AG09319 (cell line): ENCODE results near the gene ZDHHC13.

Experiments
- DNase-seq: peaks from one replicate; pipeline ENCODE4 v3.0.0-alpha.2; 2010; ENCODE audit warnings: low read depth; ENCODE audit errors: extremely low read depth
- TF ChIP-seq, protein P1 (sequence below): IDR thresholded peaks from 2 replicates; pipeline ENCODE4 v1.5.1; 2011; ENCODE audit warnings: low read depth, mild to moderate bottlenecking, inconsistent platforms, low read length, moderate library complexity

ZDHHC13 gene

DNA sequence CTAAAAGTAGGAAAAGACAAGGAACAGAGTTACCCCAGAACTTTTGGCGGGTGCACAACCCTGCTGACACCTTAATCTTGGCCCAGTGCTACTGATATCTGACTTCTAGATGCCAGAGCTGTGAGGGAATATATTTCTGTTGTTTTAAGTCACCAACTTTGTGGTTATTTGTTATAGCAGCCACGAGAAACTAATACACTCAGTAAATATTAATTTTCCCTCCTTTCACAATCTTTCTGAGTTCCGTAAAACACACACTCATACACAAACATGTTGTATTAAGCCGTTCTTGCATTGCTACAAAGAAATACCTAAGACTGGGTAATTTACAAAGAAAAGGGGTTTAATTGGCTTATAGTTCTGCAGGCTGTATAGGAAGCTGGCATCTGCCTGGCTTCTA lies 16.1 kb upstream of the ZDHHC13 start:
- no peak for DNase-seq
- TF ChIP-seq, protein P1, sequence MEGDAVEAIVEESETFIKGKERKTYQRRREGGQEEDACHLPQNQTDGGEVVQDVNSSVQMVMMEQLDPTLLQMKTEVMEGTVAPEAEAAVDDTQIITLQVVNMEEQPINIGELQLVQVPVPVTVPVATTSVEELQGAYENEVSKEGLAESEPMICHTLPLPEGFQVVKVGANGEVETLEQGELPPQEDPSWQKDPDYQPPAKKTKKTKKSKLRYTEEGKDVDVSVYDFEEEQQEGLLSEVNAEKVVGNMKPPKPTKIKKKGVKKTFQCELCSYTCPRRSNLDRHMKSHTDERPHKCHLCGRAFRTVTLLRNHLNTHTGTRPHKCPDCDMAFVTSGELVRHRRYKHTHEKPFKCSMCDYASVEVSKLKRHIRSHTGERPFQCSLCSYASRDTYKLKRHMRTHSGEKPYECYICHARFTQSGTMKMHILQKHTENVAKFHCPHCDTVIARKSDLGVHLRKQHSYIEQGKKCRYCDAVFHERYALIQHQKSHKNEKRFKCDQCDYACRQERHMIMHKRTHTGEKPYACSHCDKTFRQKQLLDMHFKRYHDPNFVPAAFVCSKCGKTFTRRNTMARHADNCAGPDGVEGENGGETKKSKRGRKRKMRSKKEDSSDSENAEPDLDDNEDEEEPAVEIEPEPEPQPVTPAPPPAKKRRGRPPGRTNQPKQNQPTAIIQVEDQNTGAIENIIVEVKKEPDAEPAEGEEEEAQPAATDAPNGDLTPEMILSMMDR = no peak

GRCh38 chr11:19101796-19102520 lies 15.0 kb upstream of the ZDHHC13 start:
- DNase-seq = no peak
- TF ChIP-seq, protein P1 = no peak

- DNase-seq = no peak
- TF ChIP-seq, protein P1 = no peak
Measured at GRCh38 chr11:19102521-19102900, 14.5 kb upstream of the ZDHHC13 start.

GRCh38 chr11:19105011-19105410 lies 12.0 kb upstream of the ZDHHC13 start:
- TF ChIP-seq, protein P1 = no peak
- DNase-seq = no peak

GRCh38 chr11:19107125-19107524 lies 9.8 kb upstream of the ZDHHC13 start:
- TF ChIP-seq, protein P1 = no peak
- no peak for DNase-seq

DNA sequence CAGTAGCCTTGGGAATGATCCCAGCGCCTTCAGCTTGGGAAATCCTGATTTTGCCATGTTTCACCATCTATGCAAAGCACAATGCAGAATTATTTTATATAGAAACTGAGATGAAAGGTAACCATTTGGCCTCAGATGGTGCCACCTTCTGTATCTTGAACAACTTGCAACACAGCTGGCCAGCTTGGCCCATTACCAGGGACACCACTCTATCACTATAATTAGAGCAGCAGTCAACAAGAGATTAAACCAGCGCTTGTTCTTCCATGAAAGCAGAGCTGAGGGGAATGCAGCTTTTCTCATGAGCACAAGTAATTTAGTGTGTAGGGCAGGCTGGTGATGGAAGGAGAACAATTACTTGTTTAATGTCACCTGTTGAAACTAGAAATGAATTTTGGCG lies 6.7 kb upstream of the ZDHHC13 start:
- DNase-seq = no peak
- TF ChIP-seq, protein P1 = no peak

GRCh38 chr11:19111809-19112208 lies 5.2 kb upstream of the ZDHHC13 start:
- DNase-seq = no peak
- TF ChIP-seq, protein P1 = no peak
